Right lobe of liver (tissue), 6 donors: Measurements from ENCODE around the gene PRMT2. TPM values are rescaled to one million over a fixed set of nuclear protein-coding genes. Genes with fewer than 3 reads are reported as not detected.

Experiments used
- ATAC-seq, 4 donors: fragments of 200-7000 bp; cut with Tn5 transposase; one replicate each; pipeline ENCODE4 v1.9.1; 2020; ENCODE audit warnings: mild to moderate bottlenecking in 4 of 4, moderate library complexity in 4 of 4
- DNase-seq, 3 donors: peaks; one replicate each; pipeline ENCODE4 v3.0.0-alpha.2; 2020
- H3K27ac ChIP-seq, 3 donors: fragments of 200-600 bp; one replicate each; pipeline ENCODE4 v1.8.0; 2022
- H3K27me3 ChIP-seq, 2 donors: fragments of 200-600 bp; one replicate each; pipeline ENCODE4 v1.8.0; 2022
- H3K36me3 ChIP-seq, 4 donors: fragments of 200-600 bp; sonication (generic) in 1 of 4; one replicate each; pipeline versions ENCODE4 v1.5.1 to v1.8.0; 2017 to 2022; ENCODE audit warnings: control low read depth in 1 of 4
- H3K4me1 ChIP-seq, 4 donors: fragments of 200-600 bp; sonication (generic) in 1 of 4; one replicate each; pipeline versions ENCODE4 v1.5.1 to v1.8.0; 2017 to 2022; ENCODE audit warnings: control low read depth in 1 of 4
- H3K4me3 ChIP-seq, 3 donors: fragments of 200-600 bp; one replicate each; pipeline ENCODE4 v1.8.0; 2022
- H3K9me3 ChIP-seq, 4 donors: fragments of 200-600 bp; sonication (generic) in 1 of 4; one replicate each; pipeline versions ENCODE4 v1.5.1 to v1.8.0; 2017 to 2022; ENCODE audit warnings: control low read depth in 1 of 4
- POLR2A ChIP-seq: fragments of 450-650 bp; IDR thresholded peaks from one replicate; pipeline ENCODE4 v1.6.1; 2017; ENCODE audit warnings: antibody characterized with exemption, mild to moderate bottlenecking
- WGBS: methylation state at CpG from one replicate; pipeline ENCODE4 v1.1.6; 2018; ENCODE audit warnings: low coverage, low lambda C conversion rate; ENCODE audit not compliant: insufficient coverage; ENCODE audit errors: missing lambda C conversion rate; 5-methylcytosine and 5-hydroxymethylcytosine counted together
- intact Hi-C, 2 donors: fragments of 100-400 bp; cut with DNase I; formaldehyde crosslinking; loops; one replicate each; pipeline versions ENCODE4 v1.11.2 to v1.14.1; 2022
- total RNA-seq, 6 experiments: library from RNA; depleted of rRNA in 2 of 6; stranded (reverse); fragments of >200 nt in 2 of 6; fragmentation: NEBNext Ultra II Directional in 3 of 6; extraction: Animal tissue kit (Norgen Biotek cat#: 25700) in 3 of 6; gene quantifications; one replicate each; pipeline versions ENCODE4 v1.1.0 to v1.2.4, GENCODE V29; 2016 to 2023
- TF ChIP-seq, protein P1 (sequence below), 4 donors: fragments of 200-600 bp in 3 of 4; fragments of 450-650 bp in 1 of 4; IDR thresholded peaks; one replicate each; pipeline versions ENCODE4 v1.5.1 to v1.8.0; 2016 to 2022; ENCODE audit warnings: antibody characterized with exemption in 4 of 4, mild to moderate bottlenecking in 2 of 4
- donor health status: DM: no; HTN: yes; CAD: no.
- donor health status: DM: no; HTN: no; CAD: no.
- donor health status: DM: no; HTN: no; CAD: no.
- donor health status: DM: no; HTN: yes; CAD: no.
- donor health status: DM: no; HTN: yes; CAD: no.

Gene PRMT2
- total RNA-seq, 6 experiments from 2014 or later: 12.4 to 28.0 (median 19.6) TPM

DNA sequence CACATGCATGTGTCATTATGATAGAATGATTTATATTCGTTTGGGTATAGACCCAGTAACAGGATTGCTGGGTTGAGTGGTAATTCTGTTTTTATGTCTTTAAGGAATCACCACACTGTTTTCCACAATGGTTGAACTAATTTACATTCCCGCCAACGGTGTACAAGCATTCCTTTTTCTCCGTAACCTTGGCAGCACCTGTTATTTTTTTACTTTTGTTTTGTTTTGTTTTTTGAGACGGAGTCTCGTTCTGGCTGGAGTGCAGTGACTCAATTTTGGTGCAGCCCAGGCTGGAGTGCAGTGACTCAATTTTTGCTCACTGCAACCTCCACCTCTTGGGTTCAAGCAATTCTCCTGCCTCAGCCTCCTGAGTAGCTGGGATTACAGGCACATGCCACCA is 22.1 kb upstream of the PRMT2 start:
- no peaks in the 10 kb centered on the region for H3K27me3 ChIP-seq

DNA sequence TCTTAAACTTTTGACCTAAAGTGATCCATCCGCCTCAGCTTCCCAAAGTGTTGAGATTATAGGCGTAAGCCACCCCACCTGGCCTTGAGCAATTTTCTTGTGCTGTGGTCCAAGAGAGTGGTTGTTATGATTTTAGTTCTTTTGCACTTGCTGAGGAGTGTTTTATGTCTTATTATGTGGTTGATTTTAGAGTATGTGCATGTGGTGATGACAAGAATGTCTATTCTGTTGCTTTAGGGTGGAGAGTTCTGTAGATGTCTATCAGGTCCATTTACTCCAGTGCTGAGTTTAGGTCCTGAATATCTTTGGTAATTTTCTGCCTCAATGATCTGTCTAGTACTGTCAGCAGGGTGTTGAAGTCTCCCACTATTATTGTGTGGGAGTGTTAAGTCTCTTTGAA is 19.4 kb upstream of the PRMT2 start:
- Histone ChIP-seq H3K27ac (no peak overlapping the region), H3K27me3 (no peaks in the 10 kb centered on the region), H3K4me1 (no peaks in the 10 kb centered on the region), H3K9me3 (no peaks in the 10 kb centered on the region), H3K4me3 (no peak overlapping the region), H3K36me3 (no peaks in the 10 kb centered on the region)
- TF ChIP-seq, protein P1, sequence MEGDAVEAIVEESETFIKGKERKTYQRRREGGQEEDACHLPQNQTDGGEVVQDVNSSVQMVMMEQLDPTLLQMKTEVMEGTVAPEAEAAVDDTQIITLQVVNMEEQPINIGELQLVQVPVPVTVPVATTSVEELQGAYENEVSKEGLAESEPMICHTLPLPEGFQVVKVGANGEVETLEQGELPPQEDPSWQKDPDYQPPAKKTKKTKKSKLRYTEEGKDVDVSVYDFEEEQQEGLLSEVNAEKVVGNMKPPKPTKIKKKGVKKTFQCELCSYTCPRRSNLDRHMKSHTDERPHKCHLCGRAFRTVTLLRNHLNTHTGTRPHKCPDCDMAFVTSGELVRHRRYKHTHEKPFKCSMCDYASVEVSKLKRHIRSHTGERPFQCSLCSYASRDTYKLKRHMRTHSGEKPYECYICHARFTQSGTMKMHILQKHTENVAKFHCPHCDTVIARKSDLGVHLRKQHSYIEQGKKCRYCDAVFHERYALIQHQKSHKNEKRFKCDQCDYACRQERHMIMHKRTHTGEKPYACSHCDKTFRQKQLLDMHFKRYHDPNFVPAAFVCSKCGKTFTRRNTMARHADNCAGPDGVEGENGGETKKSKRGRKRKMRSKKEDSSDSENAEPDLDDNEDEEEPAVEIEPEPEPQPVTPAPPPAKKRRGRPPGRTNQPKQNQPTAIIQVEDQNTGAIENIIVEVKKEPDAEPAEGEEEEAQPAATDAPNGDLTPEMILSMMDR (IDR thresholded peaks at IDR 0.05): no peak
- TF ChIP-seq POLR2A: no peak
- 88% methylated on average over 2 of the region's 2 CpGs for WGBS
- no peak for DNase-seq
- no peak for ATAC-seq
- intact Hi-C loops: no loop called here

More for the DNA sequence above, 22.1 kb upstream of the PRMT2 start:
- no peak overlapping the region for H3K27ac ChIP-seq
- WGBS: 83% methylated on average over 6 of the region's 6 CpGs
- H3K9me3 ChIP-seq: no peaks in the 10 kb centered on the region
- H3K36me3 ChIP-seq: no peaks in the 10 kb centered on the region
- intact Hi-C loops: no loop called here
- no peaks in the 10 kb centered on the region for H3K4me1 ChIP-seq
- H3K4me3 ChIP-seq: no peak overlapping the region
- ATAC-seq (no peak), DNase-seq (no peak)
- TF ChIP-seq, protein P1 (IDR thresholded peaks at IDR 0.05): no peak
- TF ChIP-seq POLR2A: no peak

DNA sequence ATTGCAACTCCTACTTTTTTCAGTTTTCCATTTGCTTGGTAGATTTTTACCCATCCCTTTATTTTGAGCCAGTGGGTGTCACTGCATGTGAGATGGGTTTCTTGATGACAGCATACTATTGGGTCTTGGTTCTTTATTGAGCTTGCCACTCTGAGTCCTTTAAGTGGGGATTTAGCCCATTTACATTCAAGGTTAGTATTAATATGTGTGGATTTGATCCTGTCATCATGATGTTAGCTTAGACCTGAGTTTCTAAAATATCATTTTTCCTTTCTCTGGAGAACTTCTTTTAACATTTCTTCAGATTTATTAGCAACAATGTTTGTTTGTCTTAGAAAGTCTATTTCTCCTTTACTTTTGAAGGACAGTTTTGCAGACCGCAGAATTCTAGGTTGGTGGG is 18.8 kb upstream of the PRMT2 start:
- WGBS: 93% methylated on average over 1 of the region's 1 CpG
- Histone ChIP-seq H3K4me3 (no peak overlapping the region), H3K9me3 (no peaks in the 10 kb centered on the region), H3K4me1 (no peaks in the 10 kb centered on the region), H3K27me3 (no peaks in the 10 kb centered on the region), H3K27ac (no peak overlapping the region), H3K36me3 (no peaks in the 10 kb centered on the region)
- no peak for ATAC-seq
- intact Hi-C loops: no loop called here
- DNase-seq: no peak
- TF ChIP-seq, protein P1 (IDR thresholded peaks at IDR 0.05): no peak

DNA sequence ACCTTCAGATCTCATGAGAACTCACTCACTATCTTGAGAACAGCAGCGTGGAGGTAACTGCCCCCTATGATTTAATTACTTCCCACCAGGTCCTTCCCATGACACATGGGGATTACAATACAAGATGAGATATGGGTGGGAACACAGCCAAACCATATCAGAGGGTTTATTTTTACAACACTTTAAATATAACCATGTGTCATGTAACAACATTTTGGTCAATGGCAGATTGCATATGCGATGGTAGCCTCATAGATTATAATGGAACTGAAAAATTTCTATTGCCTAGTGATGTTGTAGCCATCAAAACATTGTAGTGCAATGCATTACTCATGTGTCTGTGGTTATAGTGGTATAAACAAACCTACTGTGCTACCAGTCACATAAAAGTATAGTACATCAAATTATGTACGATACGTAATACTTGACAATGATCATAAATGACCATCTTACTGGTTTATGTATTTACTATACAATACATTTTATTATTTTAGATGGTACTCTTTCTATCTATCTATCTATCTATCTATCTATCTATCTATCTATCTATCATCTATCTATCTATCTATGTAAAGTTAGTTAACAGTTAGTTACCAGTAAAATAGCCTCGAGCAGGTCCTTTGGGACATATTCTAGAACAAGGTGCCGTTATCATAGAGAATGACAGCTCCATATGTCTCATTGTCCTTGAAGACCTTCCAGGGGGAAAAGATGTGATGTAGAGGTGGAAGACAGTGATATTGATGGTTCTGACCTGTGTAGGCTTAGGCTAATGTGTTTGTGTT is 18.0 kb upstream of the PRMT2 start:
- 73% methylated on average over 6 of the region's 6 CpGs for WGBS
- intact Hi-C loops: no loop called here
- ATAC-seq: no peak
- H3K4me1 ChIP-seq: no peaks in the 10 kb centered on the region
- no peak overlapping the region for H3K4me3 ChIP-seq
- no peaks in the 10 kb centered on the region for H3K27me3 ChIP-seq
- DNase-seq: no peak
- H3K36me3 ChIP-seq: no peaks in the 10 kb centered on the region
- TF ChIP-seq POLR2A: no peak
- TF ChIP-seq, protein P1 (IDR thresholded peaks at IDR 0.05): no peak
- no peaks in the 10 kb centered on the region for H3K9me3 ChIP-seq
- H3K27ac ChIP-seq: no peak overlapping the region
